Smooth muscle cell (in vitro differentiated cells): Measurements from ENCODE around the gene PDCD10. TPM values are rescaled to one million over a fixed set of nuclear protein-coding genes. Genes with fewer than 3 reads are reported as not detected.

Experiments used
- DNase-seq: peaks from one replicate; lab custom pipeline; 2025; ENCODE audit not compliant: unreplicated experiment; lab: John Stamatoyannopoulos, UW
- H2AFZ ChIP-seq: fragments of 200-600 bp; sonication (generic); 2 replicates; pipeline ENCODE4 v1.6.0; 2016; ENCODE audit warnings: antibody characterized with exemption, low read depth, mild to moderate bottlenecking
- H3F3A ChIP-seq: fragments of 200-600 bp; sonication (generic); 2 replicates; pipeline ENCODE4 v1.6.0; 2017; ENCODE audit warnings: antibody characterized with exemption, low read depth
- H3K27ac ChIP-seq: fragments of 200-600 bp; sonication (generic); 2 replicates; pipeline ENCODE4 v1.5.1; 2016; ENCODE audit warnings: low read depth, mild to moderate bottlenecking
- H3K27me3 ChIP-seq: fragments of 200-600 bp; sonication (generic); 2 replicates; pipeline ENCODE4 v1.6.1; 2016; ENCODE audit warnings: low read depth, mild to moderate bottlenecking
- H3K36me3 ChIP-seq: fragments of 200-600 bp; sonication (generic); 2 replicates; pipeline ENCODE4 v1.5.1; 2016; ENCODE audit warnings: low read depth
- H3K4me1 ChIP-seq: fragments of 200-600 bp; sonication (generic); 2 replicates; pipeline ENCODE4 v1.5.1; 2016; ENCODE audit warnings: low read depth
- H3K4me2 ChIP-seq: fragments of 200-600 bp; sonication (generic); 2 replicates; pipeline ENCODE4 v1.6.0; 2016; ENCODE audit warnings: mild to moderate bottlenecking
- H3K4me3 ChIP-seq: fragments of 200-600 bp; sonication (generic); 2 replicates; pipeline ENCODE4 v1.5.1; 2016; ENCODE audit warnings: mild to moderate bottlenecking
- H3K79me2 ChIP-seq: fragments of 200-600 bp; sonication (generic); 2 replicates; pipeline ENCODE4 v1.6.0; 2016; ENCODE audit warnings: low read depth, mild to moderate bottlenecking
- H3K9ac ChIP-seq: fragments of 200-600 bp; sonication (generic); 2 replicates; pipeline ENCODE4 v1.6.0; 2016; ENCODE audit warnings: low read depth
- H3K9me3 ChIP-seq: fragments of 200-600 bp; sonication (generic); replicated peaks from 2 replicates; pipeline ENCODE4 v1.5.1; 2016; ENCODE audit warnings: low read depth
- H4K20me1 ChIP-seq: fragments of 200-600 bp; sonication (generic); 2 replicates; pipeline ENCODE4 v1.6.0; 2016; ENCODE audit warnings: low read depth
- WGBS: methylation state at CpG from one replicate; pipeline ENCODE4 v1.1.7; 2016; ENCODE audit warnings: low lambda C conversion rate; 5-methylcytosine and 5-hydroxymethylcytosine counted together
- polyA plus RNA-seq: library from polyadenylated mRNA; unstranded; fragments of >200 nt; fragmentation: Nextera tagmentation; extraction: Ambion mirVana; gene quantifications from 2 replicates; pipeline ENCODE4 v1.2.1, GENCODE V29; 2016
- total RNA-seq: library from RNA; depleted of rRNA; stranded (reverse); fragments of >200 nt; gene quantifications from 2 replicates; pipeline ENCODE4 v1.2.3, GENCODE V29; 2014
- TF ChIP-seq, protein P1 (sequence below): fragments of 200-600 bp; sonication (generic); IDR thresholded peaks from 2 replicates; pipeline ENCODE4 v1.5.1; 2017; ENCODE audit warnings: borderline replicate concordance, mild to moderate bottlenecking, antibody characterized with exemption; ENCODE audit not compliant: insufficient read depth, poor library complexity, severe bottlenecking

Gene PDCD10
- total and polyA plus RNA-seq, 2 experiments from 2014 or later = 47.4 to 75.6 TPM

DNA sequence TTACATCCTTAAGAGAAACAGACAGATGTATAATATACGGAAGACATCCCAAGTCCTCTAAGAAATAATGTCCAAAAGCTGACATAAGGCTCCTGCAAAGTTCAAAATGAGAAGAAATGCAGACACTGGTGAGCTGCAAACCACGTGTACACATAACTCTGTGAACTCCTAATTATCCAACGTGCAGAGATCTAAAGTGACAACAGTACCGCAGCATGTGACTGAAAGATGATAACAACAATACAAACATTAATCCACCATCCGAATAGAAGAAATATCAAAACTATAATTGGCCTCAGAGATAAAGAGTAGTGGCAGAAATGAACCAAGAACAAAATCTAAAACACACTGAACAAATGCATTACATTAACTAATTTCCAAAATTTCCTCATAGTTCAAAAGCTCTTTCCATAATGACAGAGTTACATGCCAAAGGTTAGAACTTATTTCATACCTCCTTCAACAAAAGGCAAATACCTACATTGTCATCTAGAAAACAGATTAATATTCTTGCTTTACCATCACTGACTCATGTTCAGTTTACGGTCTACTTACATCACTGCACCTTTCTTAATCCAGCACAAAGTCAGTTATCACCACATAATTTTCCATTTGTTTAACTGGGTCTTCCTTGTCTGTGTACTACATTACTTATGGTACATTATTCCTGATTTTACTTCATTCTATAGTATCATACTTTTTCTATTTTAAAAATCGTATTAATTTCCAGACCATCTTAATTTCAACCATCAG is 2.2 kb downstream of the PDCD10 start:
- H3K4me2 ChIP-seq = peak overlapping the region; percentile 89
- peaks cover 61% of the 10 kb centered on the region for H4K20me1 ChIP-seq
- peaks cover 18% of the 10 kb centered on the region for H3K4me1 ChIP-seq
- H3K36me3 ChIP-seq = no peaks in the 10 kb centered on the region
- no peak overlapping the region for H2AFZ ChIP-seq
- H3K27ac ChIP-seq = no peak overlapping the region
- DNase-seq = no peak
- 73% methylated on average over 7 of the region's 7 CpGs for WGBS
- peak overlapping the region; percentile 64 for H3K4me3 ChIP-seq
- H3F3A ChIP-seq = no peaks in the 10 kb centered on the region
- no peaks in the 10 kb centered on the region for H3K27me3 ChIP-seq
- TF ChIP-seq, protein P1, sequence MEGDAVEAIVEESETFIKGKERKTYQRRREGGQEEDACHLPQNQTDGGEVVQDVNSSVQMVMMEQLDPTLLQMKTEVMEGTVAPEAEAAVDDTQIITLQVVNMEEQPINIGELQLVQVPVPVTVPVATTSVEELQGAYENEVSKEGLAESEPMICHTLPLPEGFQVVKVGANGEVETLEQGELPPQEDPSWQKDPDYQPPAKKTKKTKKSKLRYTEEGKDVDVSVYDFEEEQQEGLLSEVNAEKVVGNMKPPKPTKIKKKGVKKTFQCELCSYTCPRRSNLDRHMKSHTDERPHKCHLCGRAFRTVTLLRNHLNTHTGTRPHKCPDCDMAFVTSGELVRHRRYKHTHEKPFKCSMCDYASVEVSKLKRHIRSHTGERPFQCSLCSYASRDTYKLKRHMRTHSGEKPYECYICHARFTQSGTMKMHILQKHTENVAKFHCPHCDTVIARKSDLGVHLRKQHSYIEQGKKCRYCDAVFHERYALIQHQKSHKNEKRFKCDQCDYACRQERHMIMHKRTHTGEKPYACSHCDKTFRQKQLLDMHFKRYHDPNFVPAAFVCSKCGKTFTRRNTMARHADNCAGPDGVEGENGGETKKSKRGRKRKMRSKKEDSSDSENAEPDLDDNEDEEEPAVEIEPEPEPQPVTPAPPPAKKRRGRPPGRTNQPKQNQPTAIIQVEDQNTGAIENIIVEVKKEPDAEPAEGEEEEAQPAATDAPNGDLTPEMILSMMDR = no peak
- peaks cover 69% of the 10 kb centered on the region for H3K79me2 ChIP-seq
- H3K9me3 ChIP-seq = no peaks in the 10 kb centered on the region
- no peak overlapping the region for H3K9ac ChIP-seq

DNA sequence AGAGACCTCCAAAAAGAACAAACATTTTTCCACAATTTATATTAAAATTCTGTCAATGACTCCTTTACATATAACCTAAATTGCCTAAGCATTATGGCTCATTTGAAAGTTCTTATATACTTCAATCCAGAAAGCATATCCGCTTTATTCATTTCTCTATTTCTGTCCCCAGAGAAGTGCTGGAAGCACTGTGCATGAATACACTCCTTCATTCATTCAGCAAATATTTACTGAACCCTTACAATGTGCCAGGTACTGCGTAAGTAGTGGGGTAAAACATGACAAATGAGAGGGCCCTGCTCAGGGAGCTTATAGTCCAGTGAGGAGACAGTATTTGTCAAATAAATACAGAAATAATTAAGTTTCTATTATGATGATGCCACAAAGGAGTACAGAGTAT is 3.3 kb downstream of the PDCD10 start:
- Histone ChIP-seq H3K27me3 (no peaks in the 10 kb centered on the region), H3K4me1 (peaks cover 17% of the 10 kb centered on the region), H4K20me1 (peaks cover 72% of the 10 kb centered on the region), H3K9me3 (no peaks in the 10 kb centered on the region), H3K27ac (no peak overlapping the region), H3K4me2 (no peak overlapping the region), H3K79me2 (peaks cover 80% of the 10 kb centered on the region), H3K9ac (no peak overlapping the region), H3K36me3 (no peaks in the 10 kb centered on the region), H3F3A (no peaks in the 10 kb centered on the region), H3K4me3 (no peak overlapping the region), H2AFZ (no peak overlapping the region)
- no peak for DNase-seq
- TF ChIP-seq, protein P1 = no peak
- 99% methylated on average over 2 of the region's 2 CpGs for WGBS

DNA sequence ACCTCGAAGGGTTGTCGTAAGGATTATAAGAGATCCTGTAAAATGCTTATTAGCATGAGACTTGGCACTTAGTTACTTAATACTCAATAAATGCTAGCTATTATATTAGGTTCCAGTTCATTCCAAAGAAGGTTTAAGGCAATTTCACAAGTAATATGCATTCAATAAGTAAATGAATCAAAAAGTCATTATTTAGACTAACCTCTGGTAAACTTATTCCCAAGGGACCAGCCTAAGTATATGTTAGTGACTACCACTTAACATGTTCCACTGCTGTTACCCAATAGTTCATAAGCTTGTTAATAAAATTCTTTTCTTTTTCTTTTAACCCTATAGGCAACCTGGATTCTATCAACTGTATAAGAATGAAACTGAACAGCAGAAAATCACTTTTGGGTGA is 5.1 kb downstream of the PDCD10 start:
- H3K27me3 ChIP-seq = no peaks in the 10 kb centered on the region
- TF ChIP-seq, protein P1 = no peak
- DNase-seq = no peak
- H3K4me2 ChIP-seq = no peak overlapping the region
- no peak overlapping the region for H3K9ac ChIP-seq
- no peaks in the 10 kb centered on the region for H3F3A ChIP-seq
- H3K9me3 ChIP-seq = no peaks in the 10 kb centered on the region
- H3K4me1 ChIP-seq = peaks cover 12% of the 10 kb centered on the region
- peaks cover 89% of the 10 kb centered on the region for H4K20me1 ChIP-seq
- H2AFZ ChIP-seq = no peak overlapping the region
- H3K27ac ChIP-seq = peak overlapping the region; percentile 58
- H3K4me3 ChIP-seq = no peak overlapping the region
- H3K36me3 ChIP-seq = no peaks in the 10 kb centered on the region
- peaks cover 97% of the 10 kb centered on the region for H3K79me2 ChIP-seq
- 83% methylated on average over 2 of the region's 2 CpGs for WGBS
